Peyer's patch (tissue), 4 donors: Measurements from ENCODE around the gene KHK. TPM values are rescaled to one million over a fixed set of nuclear protein-coding genes. Genes with fewer than 3 reads are reported as not detected.

Experiments used
- DNase-seq, 3 donors: peaks; one replicate each; pipeline ENCODE4 v3.0.0-alpha.2; 2017 to 2019
- H3K27ac ChIP-seq, 4 donors: fragments of 200-600 bp; sonication (generic); one replicate each; pipeline ENCODE4 v1.5.1; 2016 to 2019
- H3K27me3 ChIP-seq, 2 donors: fragments of 200-600 bp; sonication (generic); one replicate each; pipeline ENCODE4 v1.5.1; 2019
- H3K36me3 ChIP-seq, 3 donors: fragments of 200-600 bp; sonication (generic); one replicate each; pipeline ENCODE4 v1.5.1; 2016 to 2019
- H3K4me1 ChIP-seq, 4 donors: fragments of 200-600 bp; sonication (generic); one replicate each; pipeline ENCODE4 v1.5.1; 2016 to 2019
- H3K4me3 ChIP-seq, 4 donors: fragments of 200-600 bp; sonication (generic); 1 replicate in 3 of 4; 2 replicates in 1 of 4; pipeline ENCODE4 v1.5.1; 2016 to 2019; ENCODE audit warnings: mild to moderate bottlenecking in 1 of 4
- H3K9me3 ChIP-seq, 4 donors: fragments of 200-600 bp; sonication (generic); one replicate each; pipeline ENCODE4 v1.5.1; 2016 to 2019; ENCODE audit warnings: mild to moderate bottlenecking in 1 of 4
- CTCF ChIP-seq, 6 experiments: fragments of 450-650 bp in 4 of 6; fragments of 200-600 bp in 2 of 6; sonication (generic) in 1 of 6; IDR thresholded peaks; one replicate each; pipeline ENCODE4 v1.5.1; 2017 to 2019; ENCODE audit warnings: antibody characterized with exemption in 6 of 6, mild to moderate bottlenecking in 3 of 6, moderate library complexity in 1 of 6
- POLR2A ChIP-seq, 2 donors: fragments of 450-650 bp; IDR thresholded peaks; one replicate each; pipeline ENCODE4 v1.5.1; 2017; ENCODE audit warnings: antibody characterized with exemption in 2 of 2, mild to moderate bottlenecking in 2 of 2, moderate library complexity in 2 of 2
- total RNA-seq, 4 donors: library from RNA; depleted of rRNA; stranded (reverse); fragments of >200 nt; gene quantifications; one replicate each; pipeline ENCODE4 v1.1.0, GENCODE V29; 2016

Gene KHK
- total RNA-seq, 4 donors from 2014 or later, result 40.4 to 576 (median 435) TPM

GRCh38 chr2:27078267-27079194, 8.0 kb upstream of the KHK start, which contains the start of gene EMILIN1:
Gene EMILIN1, plus strand, starts transcription at chr2:27078615. Its CDS starts 451 bp downstream, at chr2:27079066.
- H3K27ac ChIP-seq, result peak within 1 kb of the TSS; percentile 72 to 90 (median 86)
- TF ChIP-seq CTCF (IDR thresholded peaks at IDR 0.05), result no peak
- TF ChIP-seq POLR2A (IDR thresholded peaks at IDR 0.05), result no peak
- H3K9me3 ChIP-seq, result no peaks in the 10 kb centered on the region
- no peaks in the 10 kb centered on the region for H3K27me3 ChIP-seq
- H3K36me3 ChIP-seq, result no peaks in the 10 kb centered on the region
- H3K4me1 ChIP-seq, result peaks cover 3 to 64% (median 13%) of the 10 kb centered on the region in 4 donors
- peak in 1 of 3 donors; percentile 75 for DNase-seq
- peak within 1 kb of the TSS; percentile 28 to 55 (median 42) for H3K4me3 ChIP-seq

- H3K27ac ChIP-seq, result peak overlapping the region; percentile 72 to 90 (median 86)
- no peak for TF ChIP-seq CTCF (IDR thresholded peaks at IDR 0.05)
- no peak for TF ChIP-seq POLR2A (IDR thresholded peaks at IDR 0.05)
- peak overlapping the region; percentile 28 to 55 (median 42) for H3K4me3 ChIP-seq
- peaks cover 3 to 62% (median 13%) of the 10 kb centered on the region in 4 donors for H3K4me1 ChIP-seq
- H3K36me3 ChIP-seq, result no peaks in the 10 kb centered on the region
- no peaks in the 10 kb centered on the region for H3K27me3 ChIP-seq
- no peaks in the 10 kb centered on the region for H3K9me3 ChIP-seq
- DNase-seq, result no peak
Observed at GRCh38 chr2:27079233-27080139, 7.1 kb upstream of the KHK start.

- DNase-seq, result no peak
- H3K36me3 ChIP-seq, result no peaks in the 10 kb centered on the region
- no peaks in the 10 kb centered on the region for H3K27me3 ChIP-seq
- H3K4me1 ChIP-seq, result peaks cover 3 to 62% (median 12%) of the 10 kb centered on the region in 4 donors
- H3K27ac ChIP-seq, result peak overlapping the region in 3 of 4 donors; percentile 82 to 90 (median 90)
- no peaks in the 10 kb centered on the region for H3K9me3 ChIP-seq
- H3K4me3 ChIP-seq, result peak overlapping the region; percentile 28 to 55 (median 42)
- TF ChIP-seq CTCF (IDR thresholded peaks at IDR 0.05), result no peak
- no peak for TF ChIP-seq POLR2A (IDR thresholded peaks at IDR 0.05)
Observed at GRCh38 chr2:27080140-27080469, 6.5 kb upstream of the KHK start.

GRCh38 chr2:27080603-27080936, 6.0 kb upstream of the KHK start:
- TF ChIP-seq CTCF (IDR thresholded peaks at IDR 0.05) (no peak), POLR2A (IDR thresholded peaks at IDR 0.05) (no peak)
- DNase-seq, result no peak
- peak overlapping the region in 3 of 4 donors; percentile 6 to 55 (median 16) for H3K4me3 ChIP-seq
- H3K27ac ChIP-seq, result peak overlapping the region in 3 of 4 donors; percentile 82 to 90 (median 90)
- no peaks in the 10 kb centered on the region for H3K27me3 ChIP-seq
- H3K9me3 ChIP-seq, result no peaks in the 10 kb centered on the region
- peaks cover 3 to 62% (median 12%) of the 10 kb centered on the region in 4 donors for H3K4me1 ChIP-seq
- no peaks in the 10 kb centered on the region for H3K36me3 ChIP-seq

GRCh38 chr2:27081984-27082772, 4.4 kb upstream of the KHK start:
- no peak for TF ChIP-seq CTCF (IDR thresholded peaks at IDR 0.05)
- no peak for TF ChIP-seq POLR2A (IDR thresholded peaks at IDR 0.05)
- Histone ChIP-seq H3K27ac (peak overlapping the region; percentile 3 to 90 (median 80)), H3K36me3 (no peaks in the 10 kb centered on the region), H3K4me3 (no peak overlapping the region), H3K9me3 (no peaks in the 10 kb centered on the region), H3K4me1 (peaks cover 3 to 61% (median 13%) of the 10 kb centered on the region in 4 donors), H3K27me3 (no peaks in the 10 kb centered on the region)
- no peak for DNase-seq
